ENCODE measurements around the gene ZRANB1.
A peak's percentile ranks its signal among the peaks of the same experiment; 100 is the strongest.
"Not testable (repeated sequence)": the region's sequence is repeated elsewhere in the genome, so short reads cannot be mapped to it uniquely, and the experiment has no call there.

ZRANB1 gene

GRCh38 chr10:124941823-124942222 lies at the start of gene ZRANB1:
ZRANB1 (plus strand) TSS chr10:124942123; CDS start chr10:124942494, 371 bp downstream.
- no peak for DNase-seq

GRCh38 chr10:124892905-124893304 lies 49.0 kb upstream of the ZRANB1 start:
- no peak for DNase-seq

GRCh38 chr10:124894569-124895215 lies 47.2 kb upstream of the ZRANB1 start:
- peak; percentile 20 for DNase-seq

- no peak for DNase-seq
Observed at GRCh38 chr10:124896751-124897150, 45.2 kb upstream of the ZRANB1 start.

- DNase-seq: no peak
Observed at GRCh38 chr10:124898471-124898870, 43.5 kb upstream of the ZRANB1 start.

GRCh38 chr10:124899151-124899550 lies 42.8 kb upstream of the ZRANB1 start:
- DNase-seq: no peak

- no peak for DNase-seq
Observed at GRCh38 chr10:124902462-124902861, 39.5 kb upstream of the ZRANB1 start.

GRCh38 chr10:124903111-124903510 lies 38.8 kb upstream of the ZRANB1 start:
- DNase-seq: no peak

GRCh38 chr10:124904796-124905195 lies 37.1 kb upstream of the ZRANB1 start:
- DNase-seq: no peak

- peak; percentile 93 for DNase-seq
Observed at GRCh38 chr10:124906551-124907001, 35.3 kb upstream of the ZRANB1 start.

GRCh38 chr10:124909563-124909962 lies 32.4 kb upstream of the ZRANB1 start:
- no peak for DNase-seq

GRCh38 chr10:124911124-124912067 lies 30.5 kb upstream of the ZRANB1 start:
- DNase-seq: peak; percentile 42

- no peak for DNase-seq
Observed at GRCh38 chr10:124912101-124912886, 29.6 kb upstream of the ZRANB1 start.

- DNase-seq: no peak
Observed at GRCh38 chr10:124913167-124913566, 28.8 kb upstream of the ZRANB1 start.

GRCh38 chr10:124914398-124914797 lies 27.5 kb upstream of the ZRANB1 start:
- DNase-seq: not testable (repeated sequence)

- no peak for DNase-seq
Observed at GRCh38 chr10:124916098-124916584, 25.8 kb upstream of the ZRANB1 start.

- DNase-seq: peak; percentile 96
Observed at GRCh38 chr10:124916585-124917427, 25.1 kb upstream of the ZRANB1 start.

- DNase-seq: peak; percentile 32
Observed at GRCh38 chr10:124917428-124918190, 24.3 kb upstream of the ZRANB1 start.

GRCh38 chr10:124918191-124918830 lies 23.6 kb upstream of the ZRANB1 start:
- DNase-seq: peak; percentile 75

GRCh38 chr10:124918906-124919305 lies 23.0 kb upstream of the ZRANB1 start:
- DNase-seq: no peak

GRCh38 chr10:124921261-124921660 lies 20.7 kb upstream of the ZRANB1 start:
- DNase-seq: no peak

All from fibroblast of skin of right quadriceps (primary cell).